ENCODE data around the gene CXCR4.
A peak's percentile ranks its signal among the peaks of the same experiment; 100 is the strongest.

CXCR4 gene

GRCh38 chr2:136067897-136068580 lies 49.9 kb downstream of the CXCR4 start:
- H3K27me3 ChIP-seq (ENCODE audit: insufficient read depth, low read length, poor library complexity, severe bottlenecking), result no peaks in the 10 kb centered on the region
- H4K20me1 ChIP-seq (ENCODE audit: insufficient read depth, low read length, poor library complexity, severe bottlenecking), result no peaks in the 10 kb centered on the region
- no peak overlapping the region for H3K4me3 ChIP-seq (ENCODE audit: low read length, poor library complexity, severe bottlenecking)
- H3K9ac ChIP-seq (ENCODE audit: low read depth, low read length, poor library complexity, severe bottlenecking), result no peak overlapping the region
- no peaks in the 10 kb centered on the region for H3K36me3 ChIP-seq (ENCODE audit: insufficient read depth, low read length)
- H3K79me2 ChIP-seq (ENCODE audit: insufficient read depth, low read length), result no peaks in the 10 kb centered on the region
- H2AFZ ChIP-seq (ENCODE audit: low read length), result no peak overlapping the region
- no peaks in the 10 kb centered on the region for H3K9me2 ChIP-seq (replicated peaks; ENCODE audit: low read depth, low read length)
- H3K9me3 ChIP-seq (ENCODE audit: insufficient read depth, low read depth, low read length), result peaks cover 12% of the 10 kb centered on the region
- peaks cover 18% of the 10 kb centered on the region for H3K4me1 ChIP-seq (ENCODE audit: insufficient read depth, low read length, poor library complexity, severe bottlenecking)
- H3F3A ChIP-seq (ENCODE audit: low read depth), result no peaks in the 10 kb centered on the region
- H3K4me2 ChIP-seq (ENCODE audit: low read depth, low read length, poor library complexity, severe bottlenecking), result no peak overlapping the region
- TF ChIP-seq CTCF (conservative IDR thresholded peaks at IDR 0.05; ENCODE audit: low read length), result no peak
- no peak for TF ChIP-seq EZH2phosphoT487 (IDR thresholded peaks at IDR 0.05; ENCODE audit: borderline replicate concordance)

- Histone ChIP-seq H4K20me1 (ENCODE audit: insufficient read depth, low read length, poor library complexity, severe bottlenecking) (no peaks in the 10 kb centered on the region), H3K79me2 (ENCODE audit: insufficient read depth, low read length) (no peaks in the 10 kb centered on the region), H3K4me1 (ENCODE audit: insufficient read depth, low read length, poor library complexity, severe bottlenecking) (peaks cover 18% of the 10 kb centered on the region), H3K9ac (ENCODE audit: low read depth, low read length, poor library complexity, severe bottlenecking) (no peak overlapping the region), H3K9me3 (ENCODE audit: insufficient read depth, low read depth, low read length) (peaks cover 7% of the 10 kb centered on the region), H2AFZ (ENCODE audit: low read length) (no peak overlapping the region), H3K36me3 (ENCODE audit: insufficient read depth, low read length) (no peaks in the 10 kb centered on the region), H3K27me3 (ENCODE audit: insufficient read depth, low read length, poor library complexity, severe bottlenecking) (no peaks in the 10 kb centered on the region), H3K4me2 (ENCODE audit: low read depth, low read length, poor library complexity, severe bottlenecking) (no peak overlapping the region), H3F3A (ENCODE audit: low read depth) (no peaks in the 10 kb centered on the region), H3K9me2 (replicated peaks; ENCODE audit: low read depth, low read length) (no peaks in the 10 kb centered on the region), H3K4me3 (ENCODE audit: low read length, poor library complexity, severe bottlenecking) (no peak overlapping the region)
- no peak for TF ChIP-seq EZH2phosphoT487 (IDR thresholded peaks at IDR 0.05; ENCODE audit: borderline replicate concordance)
- no peak for TF ChIP-seq CTCF (conservative IDR thresholded peaks at IDR 0.05; ENCODE audit: low read length)
Measured at GRCh38 chr2:136067459-136067858, 50.5 kb downstream of the CXCR4 start.

GRCh38 chr2:136065907-136066306 lies 52.0 kb downstream of the CXCR4 start:
- H3K36me3 ChIP-seq (ENCODE audit: insufficient read depth, low read length), result no peaks in the 10 kb centered on the region
- H2AFZ ChIP-seq (ENCODE audit: low read length), result 0 out of 2 replicates have a peak overlapping the region, but pooled peaks have one; percentile 29
- TF ChIP-seq CTCF (conservative IDR thresholded peaks at IDR 0.05; ENCODE audit: low read length), result no peak
- TF ChIP-seq EZH2phosphoT487 (IDR thresholded peaks at IDR 0.05; ENCODE audit: borderline replicate concordance), result no peak
- H4K20me1 ChIP-seq (ENCODE audit: insufficient read depth, low read length, poor library complexity, severe bottlenecking), result no peaks in the 10 kb centered on the region
- no peaks in the 10 kb centered on the region for H3K79me2 ChIP-seq (ENCODE audit: insufficient read depth, low read length)
- no peaks in the 10 kb centered on the region for H3K9me3 ChIP-seq (ENCODE audit: insufficient read depth, low read depth, low read length)
- no peak overlapping the region for H3K4me3 ChIP-seq (ENCODE audit: low read length, poor library complexity, severe bottlenecking)
- no peaks in the 10 kb centered on the region for H3K9me2 ChIP-seq (replicated peaks; ENCODE audit: low read depth, low read length)
- H3K9ac ChIP-seq (ENCODE audit: low read depth, low read length, poor library complexity, severe bottlenecking), result no peak overlapping the region
- H3K4me2 ChIP-seq (ENCODE audit: low read depth, low read length, poor library complexity, severe bottlenecking), result no peak overlapping the region
- no peaks in the 10 kb centered on the region for H3F3A ChIP-seq (ENCODE audit: low read depth)
- no peaks in the 10 kb centered on the region for H3K27me3 ChIP-seq (ENCODE audit: insufficient read depth, low read length, poor library complexity, severe bottlenecking)
- peaks cover 26% of the 10 kb centered on the region for H3K4me1 ChIP-seq (ENCODE audit: insufficient read depth, low read length, poor library complexity, severe bottlenecking)

All from Loucy (cell line).